OCI-LY1 (cell line): ENCODE measurements around the gene PDZRN3.

Source experiments
- EZH2 ChIP-seq: fragments of 200-600 bp; sonication (generic), shearing (Covaris generic); IDR thresholded peaks from 2 replicates; pipeline ENCODE4 v1.8.0; 2017; ENCODE audit warnings: borderline replicate concordance, mixed run types, mild to moderate bottlenecking, antibody characterized with exemption, low read length, moderate library complexity, mixed read lengths
- TF ChIP-seq, protein P1 (sequence below): fragments of 200-600 bp; sonication (generic), shearing (Covaris generic); IDR thresholded peaks from 2 replicates; pipeline ENCODE4 v1.5.1; 2017; ENCODE audit warnings: mild to moderate bottlenecking, antibody characterized with exemption, low read length, moderate library complexity, mixed read lengths

GRCh38 chr3:73573204-73573603 lies 51.5 kb downstream of the PDZRN3 start:
- no peak for TF ChIP-seq EZH2
- TF ChIP-seq, protein P1, sequence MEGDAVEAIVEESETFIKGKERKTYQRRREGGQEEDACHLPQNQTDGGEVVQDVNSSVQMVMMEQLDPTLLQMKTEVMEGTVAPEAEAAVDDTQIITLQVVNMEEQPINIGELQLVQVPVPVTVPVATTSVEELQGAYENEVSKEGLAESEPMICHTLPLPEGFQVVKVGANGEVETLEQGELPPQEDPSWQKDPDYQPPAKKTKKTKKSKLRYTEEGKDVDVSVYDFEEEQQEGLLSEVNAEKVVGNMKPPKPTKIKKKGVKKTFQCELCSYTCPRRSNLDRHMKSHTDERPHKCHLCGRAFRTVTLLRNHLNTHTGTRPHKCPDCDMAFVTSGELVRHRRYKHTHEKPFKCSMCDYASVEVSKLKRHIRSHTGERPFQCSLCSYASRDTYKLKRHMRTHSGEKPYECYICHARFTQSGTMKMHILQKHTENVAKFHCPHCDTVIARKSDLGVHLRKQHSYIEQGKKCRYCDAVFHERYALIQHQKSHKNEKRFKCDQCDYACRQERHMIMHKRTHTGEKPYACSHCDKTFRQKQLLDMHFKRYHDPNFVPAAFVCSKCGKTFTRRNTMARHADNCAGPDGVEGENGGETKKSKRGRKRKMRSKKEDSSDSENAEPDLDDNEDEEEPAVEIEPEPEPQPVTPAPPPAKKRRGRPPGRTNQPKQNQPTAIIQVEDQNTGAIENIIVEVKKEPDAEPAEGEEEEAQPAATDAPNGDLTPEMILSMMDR, result no peak
